Activated CD8-positive, alpha-beta memory T cell treated with anti-CD3 and anti-CD28 coated beads, Interleukin-2, amount 10 ng/mL, durations not matched to agents 7 days and 5 days (primary cell): Measurements from ENCODE around the gene PRKAR1B. TPM values are rescaled to one million over a fixed set of nuclear protein-coding genes. Genes with fewer than 3 reads are reported as not detected.
"Not testable (repeated sequence)": the region's sequence is repeated elsewhere in the genome, so short reads cannot be mapped to it uniquely, and the experiment has no call there.

Experiments
- ATAC-seq: fragments of 150-1000 bp; cut with Tn5 transposase; one replicate; pipeline ENCODE4 v1.10.0; 2021; ENCODE audit warnings: moderate library complexity
- CTCF ChIA-PET: fragments of 350-600 bp; sonication (Branson Sonifier 250); formaldehyde crosslinking; loops from one replicate; lab custom pipeline; 2021; ENCODE audit warnings: antibody characterized with exemption; lab: Charles Lee
- DNase-seq: peaks from one replicate; pipeline ENCODE4 v3.0.0-alpha.2; 2020
- H3K27ac Mint-ChIP-seq: one replicate; pipeline ENCODE4 v1.8.0; 2021; ENCODE audit warnings: mild to moderate bottlenecking, mixed read lengths
- H3K27me3 Mint-ChIP-seq: one replicate; pipeline ENCODE4 v1.8.0; 2021; ENCODE audit warnings: mixed read lengths
- H3K36me3 Mint-ChIP-seq: one replicate; pipeline ENCODE4 v1.8.0; 2021; ENCODE audit warnings: mild to moderate bottlenecking, mixed read lengths
- H3K4me1 Mint-ChIP-seq: one replicate; pipeline ENCODE4 v1.8.0; 2021; ENCODE audit warnings: mixed read lengths
- H3K4me3 Mint-ChIP-seq: one replicate; pipeline ENCODE4 v1.8.0; 2021; ENCODE audit warnings: mild to moderate bottlenecking, moderate library complexity, mixed read lengths
- H3K9me3 Mint-ChIP-seq: one replicate; pipeline ENCODE4 v1.8.0; 2022; ENCODE audit warnings: low read depth, mixed read lengths
- total RNA-seq, 2 experiments: library from RNA; stranded (reverse); gene quantifications; one replicate each; pipeline ENCODE4 v1.2.3, GENCODE V29; 2021

Gene PRKAR1B
- total RNA-seq, 2 experiments from 2014 or later = 22.6 to 25.0 TPM

DNA sequence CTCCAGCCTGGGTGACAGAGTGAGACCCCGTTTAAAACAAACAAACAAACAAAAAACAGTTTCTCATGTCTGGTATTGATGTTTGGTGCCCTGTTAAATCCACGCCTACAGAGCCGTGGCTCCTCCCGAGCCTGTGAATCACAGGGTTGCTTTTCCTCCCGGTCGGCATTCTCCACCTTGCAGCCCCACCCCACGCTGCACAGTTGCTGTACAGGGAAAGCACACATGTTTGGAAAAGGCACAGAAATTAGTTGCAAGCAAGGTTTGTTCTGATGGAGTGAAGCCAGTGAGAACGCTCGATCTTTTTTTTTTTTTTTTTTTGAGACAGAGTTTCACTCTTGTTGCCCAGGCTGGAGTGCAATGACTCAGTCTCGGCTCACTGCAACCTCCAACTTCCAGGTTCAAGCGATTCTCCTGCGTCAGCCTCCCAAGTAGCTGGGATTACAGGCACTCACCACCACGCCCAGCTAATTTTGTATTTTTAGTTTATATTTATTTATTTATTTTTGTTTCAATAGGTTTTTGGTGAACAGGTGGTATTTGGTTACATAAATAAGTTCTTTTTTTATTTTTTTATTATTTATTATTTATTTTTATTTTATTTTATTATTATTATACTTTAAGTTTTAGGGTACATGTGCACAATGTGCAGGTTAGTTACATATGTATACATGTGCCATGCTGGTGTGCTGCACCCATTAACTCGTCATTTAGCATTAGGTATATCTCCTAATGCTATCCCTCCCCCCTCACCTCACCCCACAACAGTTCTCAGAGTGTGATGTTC lies 16.5 kb upstream of the PRKAR1B start:
- CTCF ChIA-PET, H3K4me1 Mint-ChIP-seq, H3K4me3 Mint-ChIP-seq, H3K27ac Mint-ChIP-seq, ATAC-seq, H3K27me3 Mint-ChIP-seq, DNase-seq, H3K9me3 Mint-ChIP-seq: not testable (repeated sequence)
- peaks cover 18% of the 10 kb centered on the region for H3K36me3 Mint-ChIP-seq

DNA sequence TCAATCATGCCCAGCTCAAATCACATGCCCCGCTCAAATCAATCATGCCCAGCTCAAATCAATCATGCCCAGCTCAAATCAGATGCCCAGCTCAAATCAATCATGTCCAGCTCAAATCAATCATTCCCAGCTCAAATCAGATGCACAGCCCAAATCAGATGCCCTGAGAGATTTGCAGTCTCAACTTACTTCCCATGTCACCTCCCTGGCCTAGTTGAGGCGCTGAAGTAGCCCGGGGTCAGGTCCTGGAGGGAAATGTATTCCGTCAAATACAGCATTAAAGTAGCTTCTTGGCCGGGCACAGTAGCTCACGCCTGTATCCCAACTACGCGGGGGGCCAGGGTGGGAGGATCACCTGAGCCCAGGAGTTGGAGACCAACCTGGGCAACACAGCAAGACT lies 15.7 kb upstream of the PRKAR1B start:
- CTCF ChIA-PET = no interaction called here
- Mint-ChIP-seq H3K4me3 (no peak overlapping the region), H3K27me3 (no peaks in the 10 kb centered on the region), H3K4me1 (no peaks in the 10 kb centered on the region), H3K36me3 (peaks cover 23% of the 10 kb centered on the region), H3K9me3 (peaks cover 3% of the 10 kb centered on the region), H3K27ac (no peak overlapping the region)
- DNase-seq = no peak
- no peak for ATAC-seq

DNA sequence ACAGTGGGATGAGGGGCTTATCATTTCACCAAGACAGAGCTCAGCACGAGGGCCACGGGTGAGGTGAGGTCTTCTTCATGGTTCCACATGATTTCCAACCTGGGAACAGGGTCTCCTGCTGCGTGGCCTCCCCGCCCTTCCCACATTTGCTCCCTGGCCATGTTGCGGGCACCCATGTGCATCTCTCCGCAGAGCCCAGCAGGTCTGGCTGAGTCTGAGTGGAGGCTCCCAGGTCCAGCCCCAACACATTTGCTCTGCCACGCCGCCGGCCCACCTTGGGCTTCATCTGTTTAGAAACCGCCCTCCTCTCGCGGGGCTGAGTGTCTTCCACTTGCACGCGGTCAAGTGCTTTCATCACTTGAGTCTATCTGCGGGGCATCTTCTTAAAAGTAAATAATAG lies 14.8 kb upstream of the PRKAR1B start:
- CTCF ChIA-PET = no interaction called here

DNA sequence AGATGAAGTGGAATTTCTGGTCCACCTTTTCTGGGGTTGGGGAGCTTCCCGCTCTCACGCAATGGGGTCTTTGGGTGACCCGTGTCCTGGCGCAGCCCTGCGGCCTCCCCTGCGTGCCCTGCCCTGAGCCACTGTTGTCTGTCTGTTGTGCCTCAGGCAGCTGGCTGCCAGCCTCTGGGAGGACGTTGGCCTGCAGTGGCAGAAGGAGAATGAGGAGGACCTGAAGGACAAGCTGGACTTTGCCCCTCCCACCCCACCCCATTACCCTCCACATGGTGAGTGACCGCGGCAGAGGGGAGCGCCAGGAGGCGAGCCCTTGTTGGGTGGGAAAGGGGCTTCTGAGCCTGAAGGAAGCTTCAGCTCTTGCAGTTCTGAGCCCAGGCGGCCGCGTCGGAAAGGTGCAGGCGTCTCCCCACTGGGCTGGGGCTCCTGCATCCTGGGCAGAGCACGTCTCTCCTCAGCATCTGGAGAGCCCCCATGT lies 14.2 kb upstream of the PRKAR1B start:
- Mint-ChIP-seq H3K36me3 (peaks cover 29% of the 10 kb centered on the region), H3K4me3 (no peak overlapping the region), H3K4me1 (peaks cover 3% of the 10 kb centered on the region), H3K9me3 (peaks cover 3% of the 10 kb centered on the region), H3K27ac (no peak overlapping the region), H3K27me3 (no peaks in the 10 kb centered on the region)
- ATAC-seq (no peak), DNase-seq (no peak)
- CTCF ChIA-PET = no interaction called here

More for the DNA sequence above, 14.8 kb upstream of the PRKAR1B start:
- peaks cover 3% of the 10 kb centered on the region for H3K9me3 Mint-ChIP-seq
- ATAC-seq (no peak), DNase-seq (no peak)
- no peaks in the 10 kb centered on the region for H3K27me3 Mint-ChIP-seq
- H3K4me1 Mint-ChIP-seq = peaks cover 3% of the 10 kb centered on the region
- no peak overlapping the region for H3K4me3 Mint-ChIP-seq
- peaks cover 29% of the 10 kb centered on the region for H3K36me3 Mint-ChIP-seq
- no peak overlapping the region for H3K27ac Mint-ChIP-seq

DNA sequence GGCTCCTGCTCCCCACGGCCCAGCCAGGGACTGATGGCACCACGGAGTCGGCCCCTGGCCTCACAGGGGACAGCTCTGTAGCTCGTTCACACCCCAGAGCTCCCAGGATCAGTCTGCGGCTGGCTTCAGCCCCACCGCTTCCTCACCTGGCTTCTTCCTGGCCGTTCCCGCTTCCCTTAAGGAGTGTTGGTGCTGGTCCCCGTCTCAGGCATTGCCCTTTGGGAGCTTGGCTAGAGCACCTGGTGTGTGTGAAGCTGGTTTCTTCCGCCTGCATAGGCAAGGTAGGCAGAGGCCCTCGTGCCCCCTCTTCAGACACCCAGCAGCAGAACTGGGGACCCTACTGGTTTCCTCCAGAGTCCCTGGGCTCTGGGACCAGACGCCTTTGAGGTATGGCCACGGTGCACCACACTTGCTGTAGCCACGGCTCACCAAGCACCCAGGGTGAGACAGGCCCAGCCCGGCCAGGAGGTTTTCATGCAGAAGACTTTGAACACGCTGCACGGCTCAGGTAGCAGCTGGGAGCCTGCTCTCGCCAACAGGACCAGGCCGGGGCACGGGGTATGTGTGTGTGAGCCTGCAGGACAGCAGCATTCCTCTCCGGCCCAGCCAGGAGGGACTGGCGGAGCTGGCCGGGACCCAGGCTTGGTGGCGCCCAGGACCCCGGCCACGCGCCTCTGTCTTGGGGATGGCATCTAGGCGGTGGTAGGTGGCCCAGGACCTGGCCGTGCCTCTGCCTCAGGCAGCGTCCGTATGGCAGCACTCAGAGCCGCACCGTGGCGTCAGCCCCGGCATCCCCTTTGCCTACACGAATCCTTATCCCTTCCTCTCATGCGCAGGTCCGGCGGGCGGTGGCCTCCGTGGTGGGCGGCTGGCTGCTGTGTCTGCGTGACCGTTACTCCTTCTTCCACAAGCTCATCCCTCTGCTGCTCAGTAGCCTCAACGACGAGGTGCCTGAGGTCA lies 13.2 kb upstream of the PRKAR1B start:
- H3K4me1 Mint-ChIP-seq = peaks cover 3% of the 10 kb centered on the region

DNA sequence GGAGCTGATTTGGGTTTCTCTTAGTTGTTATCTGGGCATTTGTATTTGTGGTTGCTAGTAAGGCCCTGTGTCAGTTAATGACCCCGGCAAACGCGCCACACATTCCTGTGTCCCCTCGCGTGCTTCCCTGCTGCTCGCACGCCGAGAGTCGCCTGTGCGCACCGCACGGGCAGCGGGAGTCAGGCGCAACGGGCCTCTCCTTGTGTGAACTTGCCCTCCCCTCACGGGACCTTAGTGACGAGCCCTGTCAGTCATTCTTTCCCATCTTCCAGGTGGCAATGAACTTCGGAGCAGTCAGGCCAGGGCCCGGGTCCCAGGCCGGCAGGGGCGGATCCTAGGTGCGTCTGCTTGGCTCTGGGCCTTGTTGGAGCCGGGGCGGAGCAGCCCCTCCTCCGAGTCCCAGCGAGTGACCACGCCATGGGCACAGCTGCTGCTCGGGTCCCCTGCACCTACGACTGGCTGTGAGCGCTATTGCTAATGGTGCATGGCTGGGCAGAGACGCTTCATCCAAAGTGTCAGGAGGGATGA lies 12.4 kb upstream of the PRKAR1B start:
- no peak overlapping the region for H3K27ac Mint-ChIP-seq
- H3K4me3 Mint-ChIP-seq = no peak overlapping the region
- peaks cover 17% of the 10 kb centered on the region for H3K36me3 Mint-ChIP-seq
- no peaks in the 10 kb centered on the region for H3K27me3 Mint-ChIP-seq
- ATAC-seq (no peak), DNase-seq (no peak)
- H3K9me3 Mint-ChIP-seq = no peaks in the 10 kb centered on the region
- peaks cover 3% of the 10 kb centered on the region for H3K4me1 Mint-ChIP-seq
- CTCF ChIA-PET = no interaction called here

More for the DNA sequence above, 13.2 kb upstream of the PRKAR1B start:
- H3K27ac Mint-ChIP-seq = no peak overlapping the region
- CTCF ChIA-PET = no interaction called here
- H3K27me3 Mint-ChIP-seq = no peaks in the 10 kb centered on the region
- H3K4me3 Mint-ChIP-seq = no peak overlapping the region
- DNase-seq (no peak), ATAC-seq (no peak)
- peaks cover 2% of the 10 kb centered on the region for H3K9me3 Mint-ChIP-seq
- H3K36me3 Mint-ChIP-seq = peaks cover 24% of the 10 kb centered on the region

DNA sequence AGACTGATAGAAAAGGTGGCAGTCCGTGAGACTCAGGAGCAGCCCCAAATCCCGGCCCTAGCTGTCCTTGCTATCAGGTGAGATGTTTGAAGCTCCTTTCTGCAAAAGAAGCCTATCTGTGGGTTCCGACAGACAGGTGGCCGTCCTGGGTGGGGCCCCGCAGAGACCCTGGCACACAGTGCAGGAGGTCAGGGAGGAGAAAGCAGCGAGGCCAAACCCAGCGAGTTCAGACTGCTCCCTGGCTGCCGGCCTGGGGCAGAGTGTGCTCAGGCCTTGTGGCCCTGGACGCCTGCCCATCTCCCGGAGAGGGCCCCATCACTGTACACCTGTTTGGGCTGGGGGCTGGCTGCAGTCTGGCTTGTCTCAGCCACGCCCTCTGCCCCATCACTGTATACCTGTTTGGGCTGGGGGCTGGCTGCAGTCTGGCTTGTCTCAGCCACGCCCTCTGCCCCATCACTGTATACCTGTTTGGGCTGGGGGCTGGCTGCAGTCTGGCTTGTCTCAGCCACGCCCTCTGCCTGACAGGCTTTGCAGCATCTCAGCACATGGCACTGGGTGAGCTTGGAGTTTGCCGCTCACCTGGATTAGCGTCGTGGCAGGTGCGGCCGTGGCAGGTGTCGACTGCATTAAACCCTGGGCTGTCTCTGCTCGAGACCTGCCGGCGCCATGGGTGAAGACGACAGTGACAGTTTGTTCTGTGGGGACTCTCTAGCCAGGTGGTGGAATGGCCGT lies 11.8 kb upstream of the PRKAR1B start:
- CTCF ChIA-PET = no interaction called here
- no peaks in the 10 kb centered on the region for H3K9me3 Mint-ChIP-seq
- ATAC-seq (no peak), DNase-seq (no peak)
- H3K36me3 Mint-ChIP-seq = peaks cover 14% of the 10 kb centered on the region
- H3K27ac Mint-ChIP-seq = no peak overlapping the region
- H3K4me1 Mint-ChIP-seq = peaks cover 3% of the 10 kb centered on the region
- H3K27me3 Mint-ChIP-seq = no peaks in the 10 kb centered on the region
- no peak overlapping the region for H3K4me3 Mint-ChIP-seq

DNA sequence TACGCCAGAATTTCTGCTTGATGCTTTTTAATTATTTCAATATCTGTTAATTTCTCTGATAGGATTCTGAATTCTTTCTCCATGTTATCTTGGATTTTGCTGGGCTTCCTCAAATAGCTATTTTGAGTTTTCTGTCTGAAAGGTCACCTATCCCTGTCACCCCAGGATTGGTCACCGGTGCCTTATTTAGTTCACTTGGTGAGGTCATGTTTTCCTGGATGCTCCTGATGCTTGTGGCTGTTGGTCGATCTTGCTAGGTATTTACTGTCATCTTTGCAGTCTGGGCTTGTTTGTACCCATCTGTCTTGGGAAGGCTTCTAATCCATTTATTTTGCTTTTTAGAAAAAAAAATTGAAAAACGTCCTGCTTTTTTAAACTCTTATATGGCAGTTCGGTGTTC lies 11.2 kb upstream of the PRKAR1B start:
- H3K27me3 Mint-ChIP-seq = no peaks in the 10 kb centered on the region
- H3K4me1 Mint-ChIP-seq = peaks cover 3% of the 10 kb centered on the region
- ATAC-seq = no peak
- no peak overlapping the region for H3K4me3 Mint-ChIP-seq
- CTCF ChIA-PET = no interaction called here
- peaks cover 14% of the 10 kb centered on the region for H3K36me3 Mint-ChIP-seq
- no peaks in the 10 kb centered on the region for H3K9me3 Mint-ChIP-seq
- H3K27ac Mint-ChIP-seq = no peak overlapping the region
- no peak for DNase-seq

DNA sequence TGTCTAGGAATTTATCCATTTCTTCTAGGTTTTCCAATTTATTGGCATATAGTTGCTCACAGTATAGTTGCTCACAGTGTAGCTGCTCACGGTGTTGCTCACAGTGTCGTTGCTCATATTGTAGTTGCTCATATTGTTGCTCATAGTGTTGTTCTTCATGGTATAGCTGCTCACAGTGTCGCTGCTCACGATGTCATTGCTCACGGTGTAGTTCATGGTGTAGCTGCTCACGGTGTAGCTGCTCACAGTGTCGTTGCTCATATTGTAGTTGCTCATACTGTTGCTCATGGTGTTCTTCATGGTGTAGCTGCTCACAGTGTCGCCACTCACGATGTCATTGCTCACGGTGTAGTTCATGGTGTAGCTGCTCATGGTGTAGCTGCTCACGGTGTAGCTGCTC lies 7.7 kb upstream of the PRKAR1B start:
- Mint-ChIP-seq H3K27me3 (no peaks in the 10 kb centered on the region), H3K27ac (no peak overlapping the region), H3K4me3 (no peak overlapping the region), H3K4me1 (peaks cover 3% of the 10 kb centered on the region), H3K36me3 (peaks cover 23% of the 10 kb centered on the region), H3K9me3 (no peaks in the 10 kb centered on the region)
- ATAC-seq (no peak), DNase-seq (no peak)
- CTCF ChIA-PET = no interaction called here

DNA sequence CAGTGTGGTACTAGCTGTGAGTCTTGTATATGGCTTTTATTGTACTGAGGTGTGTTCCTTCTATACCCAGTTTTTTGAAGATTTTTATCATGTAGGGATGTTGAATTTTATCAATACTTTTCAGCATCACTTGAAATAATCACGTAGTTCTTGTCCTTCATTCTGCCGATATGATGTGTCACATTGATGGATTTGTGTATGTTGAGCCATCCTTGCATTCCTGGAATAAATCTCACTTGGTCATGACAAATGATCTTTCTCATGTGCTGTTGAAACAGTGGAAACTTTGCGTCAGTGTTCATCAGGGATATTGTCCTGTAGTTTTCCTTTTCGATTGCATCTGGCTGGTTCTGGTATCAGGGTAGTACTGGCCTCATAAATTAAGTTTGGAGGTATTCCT lies 7.1 kb upstream of the PRKAR1B start:
- Mint-ChIP-seq H3K27me3 (no peaks in the 10 kb centered on the region), H3K4me3 (no peak overlapping the region), H3K4me1 (peaks cover 6% of the 10 kb centered on the region), H3K27ac (no peak overlapping the region), H3K36me3 (peaks cover 26% of the 10 kb centered on the region), H3K9me3 (no peaks in the 10 kb centered on the region)
- CTCF ChIA-PET = no interaction called here
- DNase-seq = no peak
- no peak for ATAC-seq

DNA sequence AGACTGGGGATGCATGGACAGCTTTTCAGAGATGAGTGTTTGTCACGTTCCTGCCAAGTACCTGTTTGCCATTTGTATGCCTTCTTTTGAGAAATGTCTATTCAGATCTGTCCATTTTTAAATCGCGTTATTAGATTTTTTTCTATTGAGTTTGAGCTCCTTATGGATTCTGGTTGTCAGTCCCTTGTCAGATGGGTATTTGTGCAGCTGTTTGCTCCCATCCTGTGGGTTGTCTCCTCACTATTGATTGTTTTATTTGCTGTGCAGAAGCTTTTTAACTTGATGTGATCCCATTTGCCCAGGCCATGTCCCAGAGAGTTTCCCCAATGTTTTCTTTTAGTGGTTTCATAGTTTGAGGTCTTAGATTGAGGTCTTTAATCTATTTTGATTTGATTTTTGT lies 5.5 kb upstream of the PRKAR1B start:
- Mint-ChIP-seq H3K27ac (peak overlapping the region; percentile 29), H3K4me1 (peaks cover 18% of the 10 kb centered on the region), H3K36me3 (peaks cover 18% of the 10 kb centered on the region), H3K27me3 (no peaks in the 10 kb centered on the region), H3K9me3 (no peaks in the 10 kb centered on the region), H3K4me3 (no peak overlapping the region)
- no peak for ATAC-seq
- CTCF ChIA-PET = interaction anchor here (1.3 kb wide), 1 partner anchor 411 kb away, joined by 4 read pairs; no protein-coding TSS in a partner anchor
- DNase-seq = no peak

DNA sequence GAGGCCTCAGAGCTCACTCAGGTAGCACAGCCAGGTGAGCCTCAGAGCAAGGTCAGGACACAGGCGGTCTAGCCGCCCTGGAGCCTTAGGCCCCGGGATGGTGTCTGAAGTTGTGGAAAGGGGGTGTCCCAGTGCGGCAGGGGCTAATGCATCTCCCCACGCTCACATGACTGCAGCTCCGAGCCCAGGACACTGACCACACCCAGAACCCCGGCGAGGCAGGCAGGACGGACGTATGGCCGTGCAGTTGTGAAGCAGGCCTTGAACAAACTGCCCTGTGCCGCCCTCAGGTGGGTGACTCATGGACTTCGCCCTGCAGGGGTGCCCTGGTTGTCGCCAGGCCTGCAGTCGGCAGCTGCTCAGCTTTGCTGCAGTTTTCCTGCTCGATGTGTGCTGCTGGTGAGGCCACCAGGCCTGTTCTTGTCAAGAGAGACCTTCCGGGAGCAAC lies 5.0 kb upstream of the PRKAR1B start:
- Mint-ChIP-seq H3K4me3 (no peak overlapping the region), H3K27me3 (no peaks in the 10 kb centered on the region), H3K36me3 (peaks cover 15% of the 10 kb centered on the region), H3K9me3 (no peaks in the 10 kb centered on the region), H3K4me1 (peaks cover 17% of the 10 kb centered on the region), H3K27ac (no peak overlapping the region)
- no peak for DNase-seq
- CTCF ChIA-PET = interaction anchor here (1.3 kb wide), 1 partner anchor 411 kb away, joined by 4 read pairs; no protein-coding TSS in a partner anchor
- no peak for ATAC-seq
